ENCODE data around the gene GLRX.
"Not testable (repeated sequence)": the region's sequence is repeated elsewhere in the genome, so short reads cannot be mapped to it uniquely, and the experiment has no call there.

The GLRX gene

GRCh38 chr5:95852567-95852966, 30.0 kb upstream of the GLRX start:
- no peak for DNase-seq (ENCODE audit: low spot score)

DNA sequence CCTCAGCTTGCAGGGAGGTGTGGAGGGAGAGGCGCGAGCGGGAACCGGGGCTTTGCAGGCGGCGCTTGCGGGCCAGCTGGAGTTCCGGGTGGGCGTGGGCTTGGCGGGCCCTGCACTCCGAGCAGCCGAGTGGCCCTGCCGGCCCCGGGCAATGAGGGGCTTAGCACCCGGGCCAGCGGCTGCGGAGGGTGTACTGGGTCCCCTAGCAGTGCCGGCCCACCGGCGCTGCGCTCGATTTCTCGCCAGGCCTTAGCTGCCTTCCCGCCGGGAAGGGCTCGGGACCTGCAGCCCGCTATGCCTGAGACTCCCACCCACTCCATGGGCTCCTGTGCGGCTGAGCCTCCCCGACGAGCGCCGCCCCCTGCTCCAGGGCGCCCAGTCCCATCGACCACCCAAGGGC, 28.6 kb upstream of the GLRX start:
- not testable (repeated sequence) for DNase-seq (ENCODE audit: low spot score)

DNA sequence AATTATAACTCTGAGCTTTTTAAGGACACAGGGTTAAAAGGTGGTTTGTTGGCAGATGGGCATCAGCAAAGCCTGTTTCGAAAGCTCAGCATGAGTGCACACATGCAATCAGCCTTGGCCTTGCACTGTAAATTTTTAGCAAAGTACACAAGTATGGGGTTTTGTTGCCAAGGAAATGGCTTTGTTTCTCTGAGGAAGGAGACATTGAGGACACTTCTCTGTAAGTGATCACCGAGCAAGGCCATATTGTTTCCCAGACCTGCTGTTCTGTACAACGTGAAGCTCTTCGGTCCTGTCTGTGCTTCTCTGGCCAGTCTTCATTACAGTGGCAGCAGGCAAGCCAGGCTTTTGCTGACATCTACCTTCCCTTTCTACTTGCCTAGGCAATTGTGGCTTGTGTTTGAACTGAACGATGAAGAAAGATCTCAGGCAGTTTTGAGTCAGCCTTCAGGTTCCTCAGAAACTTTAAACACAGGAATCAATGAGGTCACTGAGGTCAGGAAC, 27.9 kb upstream of the GLRX start:
- no peak for DNase-seq (ENCODE audit: low spot score)

GRCh38 chr5:95848701-95849100, 26.2 kb upstream of the GLRX start:
- no peak for DNase-seq (ENCODE audit: low spot score)

DNA sequence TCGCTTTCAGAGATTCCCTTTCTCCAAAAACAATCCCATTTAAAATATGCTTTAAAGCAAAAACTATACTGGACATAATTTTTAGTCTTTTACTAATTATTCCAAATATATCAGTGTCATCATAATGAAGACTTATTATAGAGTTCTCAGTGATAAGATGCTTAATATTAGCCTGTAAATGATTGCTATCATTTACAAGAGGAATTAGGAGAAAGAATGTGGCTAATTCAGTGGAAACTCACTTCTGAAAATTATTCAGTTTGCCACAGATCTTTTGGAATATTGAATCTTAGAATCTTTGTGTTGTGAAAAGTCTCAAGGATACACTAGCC, 24.7 kb upstream of the GLRX start:
- DNase-seq (ENCODE audit: low spot score), result no peak

DNA sequence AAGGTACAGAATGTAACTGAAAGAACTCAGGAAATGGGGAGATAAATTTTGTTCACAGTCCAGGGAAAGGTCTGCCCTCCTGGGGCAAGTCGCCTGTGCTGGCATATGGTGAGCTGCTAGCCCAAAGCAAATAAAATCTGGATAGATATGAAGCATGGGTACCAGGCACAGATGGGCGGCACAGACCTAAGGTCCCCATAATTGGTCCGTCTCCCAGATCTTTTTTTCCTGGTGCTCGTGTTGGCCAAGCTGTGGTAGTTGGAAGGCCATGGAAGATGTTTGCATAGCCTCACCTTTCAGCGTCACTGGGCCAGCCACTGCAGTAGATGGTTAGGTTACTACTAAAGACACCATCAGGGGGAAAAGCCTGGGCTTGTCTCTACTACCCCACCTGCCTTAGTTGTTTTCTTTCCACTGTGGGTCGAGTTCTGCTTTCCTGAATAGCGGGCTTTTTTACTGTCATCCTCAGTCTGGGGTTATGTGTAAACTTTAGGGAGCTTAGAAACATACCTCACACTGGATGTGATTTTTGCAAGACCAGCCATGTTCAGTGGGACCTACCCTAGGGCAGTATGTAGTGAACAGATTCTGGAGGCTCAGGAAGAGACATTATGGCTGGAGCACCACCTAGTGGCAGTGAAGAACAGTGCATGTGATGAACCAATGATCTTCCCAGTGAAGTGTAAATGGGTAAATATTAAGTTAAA, 24.2 kb upstream of the GLRX start:
- DNase-seq (ENCODE audit: low spot score), result peak; percentile 85

DNA sequence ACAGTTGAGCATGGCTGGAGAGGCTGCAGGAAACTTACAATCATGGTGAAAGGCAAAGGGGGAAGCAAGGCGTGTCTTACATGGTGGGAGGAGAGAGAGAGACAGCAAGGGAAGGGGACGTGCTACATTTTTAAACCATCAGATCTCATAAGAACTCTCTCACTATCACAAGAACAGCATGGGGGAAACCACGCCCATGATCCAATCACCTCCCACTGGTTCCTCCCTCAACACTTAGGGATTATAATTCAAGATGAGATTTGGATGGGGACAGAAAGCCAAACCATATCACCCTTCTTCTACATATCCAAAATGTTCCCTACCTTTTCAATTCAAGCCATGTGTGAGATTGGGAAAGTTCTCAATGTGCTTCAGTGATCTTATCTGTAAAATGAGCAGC, 22.9 kb upstream of the GLRX start:
- no peak for DNase-seq (ENCODE audit: low spot score)

- DNase-seq (ENCODE audit: low spot score), result no peak
These were observed 21.3 kb upstream of the GLRX start for GRCh38 chr5:95843733-95844223.

- DNase-seq (ENCODE audit: low spot score), result no peak
These were observed 20.5 kb upstream of the GLRX start for GRCh38 chr5:95842854-95843544.

- no peak for DNase-seq (ENCODE audit: low spot score)
These were observed 19.6 kb upstream of the GLRX start for GRCh38 chr5:95841914-95842812.

DNA sequence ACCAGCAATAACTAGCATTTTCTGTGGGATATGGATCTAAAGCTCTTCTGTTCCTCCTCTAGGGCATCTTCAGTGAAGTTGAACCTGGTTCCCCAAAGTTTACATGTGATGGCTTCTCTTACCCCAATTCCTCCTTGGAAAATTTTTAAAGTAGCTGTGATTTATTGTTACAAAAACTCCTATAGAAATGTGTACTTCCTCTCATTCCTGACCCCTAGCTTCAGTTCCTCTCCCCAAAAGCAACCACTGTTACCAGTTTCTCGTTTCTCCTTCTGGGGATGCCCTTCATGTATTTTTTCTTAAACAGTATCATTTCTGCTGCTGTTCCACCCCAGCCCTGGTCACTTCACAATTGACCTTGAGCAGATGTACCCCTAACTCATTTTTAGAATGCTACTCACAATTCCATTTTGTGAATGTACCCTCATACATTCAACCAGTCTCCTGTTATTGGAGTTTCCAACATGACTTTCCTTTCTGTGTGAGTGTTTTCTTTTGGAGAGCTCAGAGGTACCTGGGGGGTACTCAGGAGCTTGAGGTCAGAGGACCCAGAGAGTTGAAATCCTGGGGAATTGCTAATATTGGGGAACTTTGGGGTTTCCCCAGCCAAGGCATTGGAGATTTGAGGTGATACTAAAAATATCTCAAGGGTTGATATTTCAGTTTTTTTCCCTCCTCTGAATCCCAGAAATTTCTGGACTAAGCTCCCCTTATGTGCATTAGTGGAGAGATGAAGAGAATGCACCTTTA, 18.6 kb upstream of the GLRX start:
- DNase-seq (ENCODE audit: low spot score), result no peak

DNA sequence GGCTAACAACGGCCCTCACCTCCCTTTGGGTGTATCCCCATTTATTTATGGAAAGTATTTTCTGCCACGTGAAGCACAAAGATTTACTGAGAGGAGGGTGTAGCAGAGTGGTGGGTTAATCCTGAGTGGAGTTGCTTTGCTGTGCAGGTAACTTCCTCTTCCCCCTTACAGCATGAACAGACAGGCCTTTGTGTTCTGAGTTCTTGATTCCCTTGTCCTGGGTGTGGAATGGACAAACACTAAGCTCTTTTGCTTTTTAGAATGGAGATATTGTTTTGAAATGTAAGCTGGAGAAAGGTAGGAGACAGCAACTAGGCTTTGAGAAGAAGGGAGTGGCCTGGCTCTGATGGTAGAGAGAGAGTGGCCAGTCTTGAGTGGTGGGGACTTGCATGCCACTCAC, 17.1 kb upstream of the GLRX start:
- DNase-seq (ENCODE audit: low spot score), result no peak

GRCh38 chr5:95838556-95838955, 16.0 kb upstream of the GLRX start:
- DNase-seq (ENCODE audit: low spot score), result no peak

DNA sequence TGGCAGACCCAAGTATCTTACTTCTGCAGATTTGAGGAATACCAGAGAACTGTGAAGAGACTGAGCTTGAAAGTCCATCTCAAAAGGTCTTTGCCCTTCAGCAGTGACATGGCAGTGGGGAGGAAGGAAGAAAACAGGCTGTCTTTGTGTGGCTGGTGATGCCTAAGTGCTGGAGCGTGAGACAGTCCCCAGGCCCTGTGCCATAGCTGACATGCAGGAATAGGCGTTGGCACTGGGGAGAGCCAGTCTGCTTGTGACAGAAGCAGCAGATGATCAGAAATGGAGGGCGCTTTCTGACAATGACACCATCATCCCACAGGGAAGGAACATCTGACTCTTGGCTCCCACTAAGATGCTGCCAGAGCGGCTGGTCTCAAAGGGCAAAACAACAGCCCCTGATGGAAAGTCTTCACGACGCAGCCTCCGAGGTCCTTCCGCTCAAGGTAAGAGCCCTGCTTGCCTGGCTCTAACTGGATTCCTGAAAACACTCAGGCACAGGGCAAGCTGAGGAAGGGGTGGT, 15.5 kb upstream of the GLRX start:
- no peak for DNase-seq (ENCODE audit: low spot score)

DNA sequence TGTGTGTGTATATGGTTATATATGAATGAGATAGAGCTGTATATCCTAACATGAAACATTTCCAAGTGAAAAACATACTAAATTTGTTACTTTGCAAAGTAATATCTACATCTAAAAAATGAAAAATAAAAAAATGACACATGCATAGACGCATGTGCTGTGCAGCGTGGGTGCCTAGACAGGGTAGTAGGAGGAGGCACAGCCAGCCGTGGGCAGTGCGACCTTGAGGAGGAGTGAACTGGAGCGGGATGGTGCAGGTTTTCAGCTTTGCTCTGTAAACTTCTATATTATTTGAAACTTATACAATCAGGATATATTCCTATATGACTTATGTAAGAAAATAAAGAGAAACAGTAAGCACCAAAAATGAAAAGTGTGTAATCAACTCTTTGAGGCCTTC, 15.0 kb upstream of the GLRX start:
- DNase-seq (ENCODE audit: low spot score), result no peak

DNA sequence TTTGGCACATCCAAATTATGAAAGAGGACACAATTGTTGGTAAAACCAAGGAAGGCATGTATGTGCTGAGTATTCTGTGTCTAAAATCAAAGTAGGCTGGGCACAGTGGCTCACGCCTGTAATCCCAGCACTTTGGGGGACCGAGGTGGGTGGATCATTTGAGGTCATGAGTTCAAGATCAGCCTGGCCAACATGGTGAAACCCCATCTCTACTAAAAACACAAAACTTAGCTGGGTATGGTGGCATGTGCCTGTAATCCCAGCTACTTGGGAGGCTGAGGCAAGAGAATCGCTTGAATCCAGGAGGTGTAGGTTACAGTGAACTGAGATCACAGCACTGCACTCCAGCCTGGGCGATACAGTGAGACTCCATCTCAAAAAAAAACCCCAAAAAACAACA, 14.4 kb upstream of the GLRX start:
- DNase-seq (ENCODE audit: low spot score), result not testable (repeated sequence)

GRCh38 chr5:95836544-95836943, 14.0 kb upstream of the GLRX start:
- no peak for DNase-seq (ENCODE audit: low spot score)

DNA sequence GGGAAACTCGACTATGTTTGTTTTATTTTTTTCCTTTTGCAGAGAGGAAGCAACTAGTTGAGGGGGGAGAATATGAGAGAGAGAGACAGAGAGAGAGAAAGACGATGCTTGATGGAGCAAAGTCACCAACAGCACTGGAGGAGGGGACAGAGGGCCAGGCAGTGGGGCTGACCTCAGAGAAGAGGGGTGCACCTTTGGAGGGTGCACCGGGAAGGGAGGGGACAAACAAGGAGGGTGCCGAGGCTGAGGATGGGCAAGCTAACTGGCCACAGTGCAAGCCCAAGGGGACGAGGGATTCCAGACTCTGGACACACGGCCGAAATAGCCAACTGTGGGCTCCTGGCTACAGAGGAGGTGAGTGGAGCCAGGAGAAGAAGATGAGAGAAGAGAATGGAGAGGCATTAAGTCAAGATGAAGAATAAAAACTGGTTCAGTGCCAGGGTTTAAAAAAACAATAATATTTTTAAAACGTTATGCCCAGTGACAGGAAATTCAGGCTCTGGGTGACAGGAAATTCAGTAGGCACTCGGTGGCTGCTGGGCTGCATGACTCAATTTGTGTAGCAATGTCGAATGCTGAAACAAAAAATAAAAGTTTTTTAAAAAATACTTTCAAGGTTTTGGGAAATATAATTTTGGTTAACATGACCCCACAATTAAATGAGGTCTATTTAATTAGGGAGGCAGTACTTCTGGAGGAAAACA, 13.3 kb upstream of the GLRX start:
- DNase-seq (ENCODE audit: low spot score), result no peak

- DNase-seq (ENCODE audit: low spot score), result no peak
These were observed 10.1 kb upstream of the GLRX start for GRCh38 chr5:95832664-95833063.

GRCh38 chr5:95830226-95830625, 7.7 kb upstream of the GLRX start:
- no peak for DNase-seq (ENCODE audit: low spot score)

DNA sequence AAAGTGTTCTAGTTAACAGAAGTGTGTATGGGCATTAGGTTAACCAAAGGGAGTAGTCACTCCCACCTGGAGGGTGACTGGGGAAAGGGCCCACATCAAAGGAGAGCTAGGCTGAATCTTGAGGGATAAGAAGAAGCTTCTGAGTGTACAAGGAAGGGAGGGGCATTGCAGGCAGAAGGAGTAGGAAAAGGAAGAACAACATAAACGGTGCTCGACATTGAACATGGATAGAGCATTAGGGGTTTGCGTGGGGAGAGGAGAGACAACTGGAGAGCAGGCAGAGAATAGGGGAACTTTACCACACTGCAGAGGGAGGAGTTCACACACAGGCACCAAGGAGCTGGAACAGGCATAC, 5.3 kb upstream of the GLRX start:
- no peak for DNase-seq (ENCODE audit: low spot score)

Measured in iPS-NIHi11 (cell line).